HG02840 (cell line): Measurements from ENCODE around the gene SIX6.

Source experiments
- ATAC-seq: cut with Tn5 transposase; IDR thresholded peaks from one replicate; pipeline ENCODE4 v1.9.1; 2021; ENCODE audit warnings: mild to moderate bottlenecking, moderate library complexity, moderate number of reproducible peaks; ENCODE audit not compliant: unreplicated experiment, low FRiP score

Gene SIX6

GRCh38 chr14:60512973-60513571 lies 4.1 kb downstream of the SIX6 start:
- no peak for ATAC-seq

- ATAC-seq = no peak
These were observed 5.4 kb downstream of the SIX6 start for GRCh38 chr14:60514378-60514740.

- no peak for ATAC-seq
These were observed 6.0 kb downstream of the SIX6 start for GRCh38 chr14:60514741-60515491.

DNA sequence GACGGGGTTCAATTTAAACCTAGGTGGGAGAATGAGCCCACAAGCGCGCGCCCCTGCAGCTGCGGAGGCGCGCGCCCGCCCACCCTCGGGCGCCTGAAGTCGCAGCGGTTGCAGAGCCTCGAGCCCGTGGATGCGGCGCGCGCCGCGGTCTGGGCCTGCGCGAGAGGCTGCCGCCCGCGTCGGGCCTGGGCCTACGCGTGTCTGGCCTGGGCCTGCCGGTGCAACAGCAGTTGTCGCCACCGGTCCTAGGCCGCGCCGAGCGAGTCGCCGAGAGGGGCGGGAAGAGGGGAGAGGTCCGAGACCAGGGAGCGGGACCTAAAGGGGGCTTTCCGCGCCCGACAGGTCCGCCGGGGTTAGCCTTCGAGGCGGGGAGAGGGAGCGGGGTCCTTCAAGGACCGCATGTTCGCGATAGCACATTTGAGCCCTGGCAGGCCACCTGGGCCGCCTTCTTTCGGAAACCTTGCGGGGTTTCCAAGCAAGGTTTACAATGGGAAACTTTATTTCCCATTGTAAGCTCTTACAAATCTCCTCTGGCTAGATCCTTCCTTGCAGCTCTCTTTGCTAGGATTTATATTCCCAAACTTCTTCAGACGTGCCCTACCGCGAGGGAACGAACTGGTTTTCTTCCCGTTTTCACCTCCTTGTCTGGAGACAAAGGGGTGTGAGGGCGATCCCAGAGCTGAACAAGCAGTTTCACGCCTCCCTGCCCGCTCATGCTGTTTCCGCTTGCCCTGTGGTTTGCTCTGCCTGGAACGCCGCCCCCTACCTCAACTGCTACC lies 6.8 kb downstream of the SIX6 start:
- ATAC-seq = no peak

GRCh38 chr14:60532442-60532841 lies 23.5 kb downstream of the SIX6 start:
- no peak for ATAC-seq

DNA sequence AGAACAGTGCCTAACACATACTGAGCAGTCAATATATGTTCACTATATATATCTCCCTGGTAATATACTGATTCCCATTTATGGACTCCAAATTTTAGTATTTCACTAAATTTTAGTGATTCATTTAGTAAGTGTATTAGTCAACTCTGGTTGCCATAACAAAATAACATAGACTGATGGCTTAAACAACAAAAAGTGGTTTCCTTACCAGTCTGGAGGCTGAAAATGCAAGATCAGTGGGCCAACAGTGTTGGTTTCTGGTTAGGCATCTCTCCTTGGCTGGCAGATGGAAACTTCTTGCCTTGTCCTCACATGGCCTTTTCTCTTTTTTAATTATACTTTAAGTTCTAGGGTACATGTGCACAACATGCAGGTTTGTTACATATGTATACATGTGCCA lies 28.7 kb downstream of the SIX6 start:
- no peak for ATAC-seq

DNA sequence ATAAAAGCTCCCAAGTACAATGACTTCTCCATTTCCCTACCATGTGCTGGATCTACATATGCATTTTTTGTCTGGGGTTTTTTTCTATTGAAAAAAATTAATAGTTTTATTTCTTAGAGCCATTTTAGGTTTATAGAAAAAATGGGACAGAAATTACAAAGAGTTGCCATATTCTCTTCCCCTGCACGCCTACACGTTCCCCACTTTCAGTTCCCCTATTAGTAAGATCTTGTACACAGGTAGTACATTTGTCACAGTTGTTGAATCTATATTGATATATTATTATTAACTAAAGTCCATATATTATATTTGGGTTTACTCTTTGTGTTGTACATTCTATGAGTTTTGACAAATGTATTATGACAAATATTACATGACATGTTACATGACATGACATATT lies 35.7 kb downstream of the SIX6 start:
- no peak for ATAC-seq

GRCh38 chr14:60553808-60554207 lies 44.9 kb downstream of the SIX6 start:
- no peak for ATAC-seq

DNA sequence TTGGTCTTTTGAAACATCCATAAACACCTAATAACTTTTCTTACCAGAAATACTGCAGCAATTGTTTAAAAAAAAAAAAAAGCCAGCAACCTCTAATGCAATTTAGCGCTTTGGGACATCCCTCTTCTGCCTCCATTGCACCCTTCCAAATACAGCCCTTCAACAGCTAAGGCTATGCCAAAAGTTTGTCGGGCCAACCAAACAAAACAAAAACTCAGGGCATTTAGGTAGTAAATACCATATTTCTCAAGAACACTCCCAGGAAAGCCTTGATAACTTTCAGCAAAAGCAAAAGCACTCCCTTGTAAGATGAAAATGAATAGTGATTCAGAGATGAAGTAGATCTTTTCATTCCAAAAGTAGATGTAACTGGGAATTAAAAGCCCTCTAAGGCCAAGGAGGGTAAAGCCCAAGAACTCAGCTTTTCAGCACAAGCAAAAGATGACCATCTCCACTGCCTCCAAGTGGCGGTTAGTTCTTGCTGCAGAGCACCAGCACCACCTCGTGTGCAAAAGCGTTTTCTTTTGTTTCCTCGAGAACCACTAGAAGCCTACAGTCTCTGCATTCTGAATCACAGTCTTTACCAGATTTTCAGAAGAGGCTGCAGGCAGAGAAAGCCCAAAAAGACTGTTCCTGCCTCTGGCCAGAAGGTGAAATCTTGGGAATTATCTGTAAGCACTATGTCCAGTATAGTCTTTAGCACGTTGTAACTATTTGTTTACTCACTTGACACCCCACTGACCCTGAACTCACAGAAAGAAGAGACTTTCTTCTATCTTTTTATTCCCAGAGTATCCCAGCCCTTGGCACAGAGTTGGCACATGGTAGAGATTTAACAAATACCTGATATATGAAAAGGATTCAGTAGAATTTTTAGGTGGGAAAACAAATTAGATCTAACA lies 53.1 kb downstream of the SIX6 start:
- ATAC-seq = no peak
